Effector CD8-positive, alpha-beta T cell (primary cell): ENCODE measurements around the gene CD86.

ENCODE experiments used
- DNase-seq: peaks from one replicate; lab custom pipeline; 2025; lab: John Stamatoyannopoulos, UW

Gene CD86

DNA sequence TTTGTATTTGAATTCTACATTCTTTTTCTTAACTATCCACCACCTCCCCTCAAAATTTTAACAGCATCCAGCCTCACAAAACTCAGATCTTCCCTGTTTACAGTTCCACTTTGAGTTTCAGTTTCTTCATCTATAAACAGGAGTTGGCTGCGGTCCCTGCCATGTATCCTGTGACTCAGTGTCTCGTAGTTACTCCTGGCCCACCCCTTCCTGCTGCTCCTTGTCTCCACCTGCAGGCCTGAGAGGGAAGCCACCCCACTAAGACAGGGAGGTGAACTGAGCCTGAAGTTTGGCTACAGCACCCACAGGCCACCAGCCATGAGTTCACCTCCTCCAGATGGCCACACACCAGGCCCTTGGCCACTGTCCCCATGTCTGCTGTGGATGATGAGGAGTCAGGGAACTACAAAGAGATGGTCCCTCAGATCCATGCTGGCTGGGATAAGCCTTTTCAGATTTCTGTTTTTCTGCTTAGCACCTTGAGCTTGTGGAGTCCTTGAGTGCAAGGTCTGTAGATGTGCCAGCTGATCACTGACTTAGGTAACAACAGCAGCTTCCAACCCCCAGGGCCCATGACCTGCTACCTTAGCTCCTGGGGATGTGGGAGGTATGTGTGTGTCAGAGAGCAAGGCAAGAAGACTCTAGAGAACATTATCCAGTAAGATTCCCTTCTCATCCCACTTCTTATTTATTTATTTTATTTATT lies 37.5 kb downstream of the CD86 start:
- DNase-seq = no peak

DNA sequence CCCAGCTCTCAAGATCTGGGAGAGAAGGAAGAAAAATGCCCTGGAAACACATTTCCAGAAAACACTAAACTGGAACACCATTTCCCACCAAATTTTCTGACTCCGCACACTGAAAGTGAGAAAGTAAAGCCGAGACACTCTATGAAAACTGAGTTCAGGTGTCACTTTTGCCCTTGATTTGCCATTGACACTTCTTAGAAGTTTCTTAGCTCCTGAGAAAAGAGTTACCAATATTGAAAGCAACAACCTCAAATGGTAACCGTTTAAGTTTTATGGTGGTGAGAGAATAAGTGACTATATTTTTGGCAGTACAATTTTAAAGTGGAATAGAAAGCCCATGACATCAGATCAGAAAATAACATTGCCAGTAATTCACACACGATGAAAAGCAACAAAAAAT lies 39.0 kb downstream of the CD86 start:
- DNase-seq = no peak

DNA sequence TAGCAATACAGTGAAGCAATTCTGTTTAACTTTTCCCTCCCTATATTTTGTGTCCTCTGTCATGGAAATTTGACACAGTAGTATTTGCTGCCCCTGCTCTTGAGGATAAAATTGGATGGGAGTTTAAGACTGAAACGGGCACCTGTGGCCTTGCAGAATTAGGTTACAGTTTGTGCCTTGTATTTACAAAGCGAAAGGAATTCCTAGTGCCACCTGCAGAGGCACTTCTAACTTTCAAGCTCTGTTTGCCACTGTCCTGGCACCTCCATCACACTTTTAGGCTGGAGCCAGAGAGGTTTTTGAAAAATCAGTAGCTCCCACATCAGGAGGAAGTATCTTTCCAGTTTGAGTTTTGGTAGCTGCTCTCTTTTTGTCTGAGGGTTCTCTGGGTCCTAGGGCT lies 39.5 kb downstream of the CD86 start:
- DNase-seq = no peak

DNA sequence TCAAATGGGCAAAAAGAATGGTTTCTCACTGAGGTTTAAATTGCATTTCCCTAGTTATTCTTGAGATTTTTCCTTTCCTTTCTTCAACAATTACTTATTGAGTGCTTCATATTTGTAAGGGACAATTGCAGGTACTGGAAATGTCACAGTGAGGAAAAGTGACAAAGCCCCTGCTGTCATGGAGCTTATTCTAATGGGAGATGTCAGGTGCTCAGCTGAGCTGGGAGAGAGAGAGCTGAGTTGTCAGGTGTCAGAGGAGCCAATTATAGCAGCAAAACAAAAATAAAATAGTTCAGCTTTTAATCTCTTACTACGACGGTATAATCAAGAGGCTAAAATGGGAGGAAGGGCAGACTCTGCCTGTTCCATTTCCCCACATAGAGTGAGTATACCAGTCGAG lies 42.0 kb downstream of the CD86 start:
- no peak for DNase-seq

DNA sequence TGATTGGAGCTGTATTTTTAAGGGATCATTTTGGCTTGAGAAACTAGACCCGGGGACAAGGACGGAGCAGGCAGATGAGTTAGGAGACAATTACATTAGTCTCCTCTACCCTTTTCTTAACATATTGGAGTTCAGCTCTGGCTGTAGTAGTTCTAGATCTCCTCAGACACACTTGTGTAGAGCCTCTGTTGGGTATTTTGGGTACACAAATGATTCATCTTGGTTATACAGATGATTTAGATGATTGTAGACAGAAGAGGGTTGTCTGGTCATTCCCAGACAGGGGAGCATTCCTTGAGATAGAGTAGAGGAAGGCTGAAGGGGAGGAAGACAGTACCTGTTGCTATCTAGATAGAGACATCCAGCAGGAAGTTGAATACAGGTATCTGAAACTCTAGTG lies 43.4 kb downstream of the CD86 start:
- DNase-seq = no peak

DNA sequence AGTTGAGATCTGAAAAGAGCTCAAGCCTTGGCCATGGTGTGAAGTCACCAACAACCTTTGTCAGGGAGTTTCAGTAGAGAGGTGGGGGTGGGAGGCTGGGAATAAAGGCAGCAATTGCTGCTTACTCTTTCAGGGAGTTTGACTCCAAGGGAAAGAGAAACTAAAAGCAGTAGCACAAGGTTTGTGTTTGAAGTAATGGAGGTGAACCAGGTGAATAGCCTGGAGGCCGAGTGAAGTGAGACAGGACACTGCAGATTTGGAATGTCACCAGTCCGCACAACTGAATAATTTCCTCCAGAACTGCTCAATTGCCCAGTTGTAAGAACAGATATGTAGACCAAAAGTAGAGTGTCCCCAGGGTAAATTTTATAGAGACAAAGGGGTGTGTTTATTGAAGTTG lies 44.1 kb downstream of the CD86 start:
- DNase-seq = no peak

DNA sequence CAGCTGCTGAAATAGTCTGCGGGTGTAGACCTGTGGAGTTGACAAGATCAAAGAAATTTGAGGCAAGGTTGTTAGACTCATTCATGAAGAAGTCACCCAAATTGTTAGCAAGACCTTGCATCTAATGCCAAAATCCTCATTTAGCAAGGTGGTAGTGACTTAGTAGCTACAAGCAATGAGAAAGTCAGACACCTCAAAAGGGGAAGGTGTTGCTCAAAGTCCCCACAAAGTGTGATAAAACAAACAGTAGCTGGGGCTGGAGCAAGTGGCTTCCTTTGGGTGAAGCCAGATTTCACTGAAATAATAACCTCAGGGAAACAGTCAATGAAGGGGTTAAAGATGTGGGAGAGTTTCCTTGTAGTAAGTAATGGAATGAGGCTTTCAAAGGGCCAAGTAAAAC lies 44.9 kb downstream of the CD86 start:
- no peak for DNase-seq

DNA sequence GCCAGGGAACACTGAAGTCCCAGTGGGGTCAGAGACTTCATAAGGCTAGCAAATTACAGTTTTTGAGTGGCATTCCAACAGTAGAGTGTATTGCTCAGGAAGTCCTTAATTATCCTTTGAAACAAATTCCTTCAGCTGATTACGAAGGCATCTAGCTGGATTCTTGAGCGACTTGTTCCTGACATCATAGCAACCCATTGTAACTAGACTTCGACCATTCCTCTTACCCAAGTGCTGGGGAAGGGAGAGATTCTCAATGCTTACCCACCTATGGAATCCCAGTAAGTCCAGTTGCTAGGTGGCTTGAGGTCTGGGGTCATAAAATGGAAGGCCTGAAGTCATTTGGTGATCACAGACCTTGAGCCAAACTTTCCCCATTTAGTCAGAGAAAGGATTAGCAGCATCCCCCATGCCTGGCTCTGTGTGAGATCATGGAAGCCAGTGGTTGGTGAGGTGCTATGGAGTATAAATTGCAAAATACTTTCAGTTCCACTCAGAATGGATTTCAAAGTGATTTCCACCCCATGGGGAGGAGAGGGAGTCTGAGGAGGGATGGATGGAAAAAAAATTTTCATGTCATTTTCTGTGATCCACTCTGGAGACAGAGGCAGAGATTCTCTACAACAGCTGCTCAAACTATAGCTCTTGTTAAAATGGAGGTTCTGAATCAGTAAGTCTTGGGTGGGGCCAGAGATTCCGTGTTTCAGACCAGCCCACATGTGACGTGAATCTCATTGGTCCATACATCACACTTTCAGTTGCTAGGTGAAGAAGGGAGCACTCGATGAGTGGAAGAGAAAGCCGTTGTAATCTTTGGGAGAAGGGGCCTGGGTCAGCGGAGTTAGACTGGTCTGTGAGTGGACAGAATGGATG lies 45.7 kb downstream of the CD86 start:
- DNase-seq = no peak

DNA sequence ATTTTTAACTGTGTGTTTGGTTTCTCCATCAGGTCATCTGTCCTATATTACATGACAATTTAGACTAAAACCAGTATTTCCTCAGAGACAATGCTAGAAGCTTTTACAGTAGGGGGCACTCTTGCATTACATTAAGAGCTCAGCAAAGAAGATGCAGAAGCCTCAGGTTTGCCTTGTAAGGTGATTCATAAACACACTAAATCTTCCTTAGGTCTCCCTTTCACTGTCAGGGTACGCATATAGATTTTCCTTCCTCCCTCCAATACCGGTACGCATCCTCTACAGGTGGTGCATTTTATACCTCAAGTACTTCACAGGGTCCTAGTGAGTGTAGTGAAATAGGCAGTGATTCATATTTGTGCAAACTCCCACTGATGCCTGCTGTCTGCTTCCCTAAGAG lies 46.5 kb downstream of the CD86 start:
- DNase-seq = no peak

DNA sequence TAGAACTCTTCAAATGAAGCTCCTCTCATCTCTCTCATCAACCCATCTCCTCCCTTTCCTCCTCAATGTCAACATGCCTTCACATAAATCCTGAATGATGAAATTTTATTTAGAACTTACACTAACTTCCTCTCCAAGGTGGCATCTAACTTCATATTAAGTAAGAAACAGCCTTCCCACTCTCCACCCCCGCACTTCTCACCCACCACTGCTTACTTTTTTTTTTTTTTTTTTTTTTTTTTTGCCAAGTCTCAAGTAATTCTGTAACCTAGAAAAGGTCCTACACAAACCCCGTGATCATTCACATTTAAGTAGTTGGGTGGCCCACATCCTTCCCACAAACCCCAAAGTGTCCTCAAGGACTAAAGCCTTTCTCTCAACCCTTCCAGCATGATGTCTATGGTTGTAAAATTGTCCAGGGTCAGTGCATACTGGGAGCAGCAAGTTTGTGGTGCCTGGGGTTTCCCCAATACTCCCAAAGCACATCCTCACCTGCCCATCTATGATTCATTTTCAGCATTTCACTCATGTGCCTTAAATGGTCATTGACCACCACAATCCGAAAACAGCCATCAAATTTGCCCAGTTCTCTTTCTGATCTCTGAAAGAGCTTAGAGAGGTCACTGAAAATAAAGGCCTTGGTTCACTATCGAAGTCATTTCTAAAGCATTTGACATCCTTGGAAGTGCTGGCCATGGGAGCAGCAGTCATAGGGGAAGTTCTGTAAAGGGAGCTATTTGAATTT lies 47.2 kb downstream of the CD86 start:
- DNase-seq = no peak

DNA sequence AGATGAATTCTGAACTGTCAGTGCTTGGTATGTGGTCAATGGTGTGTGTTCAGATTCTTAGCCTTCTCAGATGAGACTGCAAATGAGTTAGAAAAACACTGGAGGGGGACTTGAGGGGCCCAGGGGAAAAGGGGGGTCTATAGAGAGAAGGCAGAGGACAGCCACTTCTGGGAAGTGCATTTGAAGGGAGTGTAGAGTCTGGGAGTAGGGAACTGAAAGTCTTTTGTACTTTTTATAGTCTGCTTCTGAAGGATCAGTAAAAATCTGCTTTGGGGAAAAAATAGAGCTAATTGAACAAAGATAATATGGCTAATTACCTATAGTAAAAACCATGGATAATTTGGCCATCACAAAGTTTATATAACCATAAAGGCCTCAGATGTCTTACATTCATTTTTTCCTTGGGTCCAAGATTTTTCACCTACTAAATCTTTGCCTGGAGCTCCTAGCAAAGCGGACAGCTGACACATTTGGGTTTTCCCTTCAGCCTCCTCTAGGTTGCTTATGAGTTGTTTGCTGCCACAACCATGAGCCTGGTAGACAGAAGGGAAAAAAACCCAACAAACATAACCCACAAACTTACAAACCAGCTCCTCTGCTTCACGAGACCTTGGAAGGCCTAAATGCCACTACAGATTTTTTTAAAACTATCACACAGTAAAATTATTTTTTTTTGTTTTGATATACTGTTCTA lies 48.8 kb downstream of the CD86 start:
- no peak for DNase-seq

DNA sequence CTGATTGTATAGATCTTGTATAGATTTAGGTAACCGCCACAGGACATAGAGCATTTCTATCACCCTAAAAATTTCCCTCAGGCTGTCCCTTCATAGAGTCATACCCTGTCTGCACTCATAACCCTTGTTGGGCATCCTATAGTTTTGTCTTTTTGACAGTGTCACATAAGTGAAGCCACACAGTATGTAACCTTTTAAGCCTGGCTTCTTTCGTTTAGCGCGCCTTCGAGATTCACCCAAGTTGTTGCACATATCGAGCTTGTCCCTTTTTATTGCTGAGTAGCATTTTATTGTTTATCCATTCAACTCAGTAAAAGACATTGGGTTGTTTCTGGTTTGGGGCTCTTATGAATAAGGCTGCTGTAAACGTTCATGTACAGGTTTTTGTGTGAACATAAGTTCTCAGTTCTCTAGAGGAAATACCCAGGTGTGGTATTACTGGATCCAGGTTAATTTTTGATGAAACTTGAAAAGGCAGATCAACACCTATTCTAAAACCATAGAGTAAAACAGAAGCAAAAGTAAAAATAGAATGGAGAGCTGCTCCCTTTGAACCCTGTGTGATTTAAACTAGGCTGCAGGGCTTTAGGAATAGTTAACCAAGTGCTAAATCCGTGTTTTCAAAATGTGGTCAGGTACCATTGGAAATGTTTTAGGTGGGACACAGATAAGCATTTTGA lies 49.5 kb downstream of the CD86 start:
- DNase-seq = no peak

DNA sequence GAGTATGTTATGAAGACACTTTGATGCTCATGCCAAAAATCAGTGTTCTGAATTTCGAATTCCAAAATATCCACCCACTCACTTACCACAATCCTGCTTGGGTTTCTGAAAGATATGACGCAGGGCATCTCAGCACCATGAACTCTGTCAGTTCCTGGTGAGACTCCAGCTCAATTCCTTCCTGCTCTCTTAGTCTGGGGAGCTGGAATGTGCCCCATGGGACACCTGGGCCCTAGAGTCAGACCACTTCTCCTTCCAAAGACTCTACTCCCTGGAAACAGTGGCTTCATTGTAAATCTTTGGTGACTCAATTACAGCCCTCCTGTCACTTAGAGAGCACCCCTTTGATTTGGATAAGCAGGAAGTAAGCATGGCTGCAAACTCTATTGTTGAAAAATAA lies 50.5 kb downstream of the CD86 start:
- no peak for DNase-seq

DNA sequence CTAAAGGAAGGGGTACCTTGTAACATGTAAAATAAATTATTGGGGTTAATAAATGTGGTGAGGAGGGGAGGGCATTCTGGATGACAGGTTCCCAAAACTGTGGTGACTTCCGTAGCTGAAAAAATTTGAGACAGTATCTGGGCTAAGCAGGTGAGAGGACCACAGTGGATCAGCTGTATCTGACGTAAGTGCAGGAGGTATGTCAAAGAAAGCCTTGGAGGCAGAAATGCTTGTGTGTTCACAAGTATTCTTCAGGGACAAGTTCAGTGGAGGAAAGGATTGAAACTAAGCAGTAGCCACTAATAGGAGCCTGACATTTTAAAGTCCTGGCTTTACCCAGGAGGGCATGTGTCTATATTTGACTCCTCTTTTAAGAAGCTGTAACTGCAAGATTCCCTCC lies 52.0 kb downstream of the CD86 start:
- no peak for DNase-seq

DNA sequence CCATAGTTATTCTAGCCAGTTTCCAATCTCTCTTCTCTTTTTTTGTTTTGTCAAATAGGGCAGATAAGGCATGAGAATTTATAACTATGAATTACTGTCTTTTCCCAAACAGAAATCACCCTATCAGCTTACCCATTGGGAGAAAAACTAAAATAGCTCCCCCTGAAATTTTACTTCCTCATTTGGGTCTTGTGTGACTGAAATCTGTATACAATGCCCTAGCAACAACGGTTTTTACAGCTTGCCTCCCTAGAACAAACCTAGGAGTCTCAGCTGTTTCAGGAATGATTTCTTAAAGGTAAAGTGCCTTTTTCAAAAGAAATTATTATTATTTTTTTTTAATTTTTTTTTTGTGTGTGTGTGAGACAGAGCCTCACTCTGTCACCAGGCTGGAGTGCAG lies 56.8 kb downstream of the CD86 start:
- DNase-seq = no peak

DNA sequence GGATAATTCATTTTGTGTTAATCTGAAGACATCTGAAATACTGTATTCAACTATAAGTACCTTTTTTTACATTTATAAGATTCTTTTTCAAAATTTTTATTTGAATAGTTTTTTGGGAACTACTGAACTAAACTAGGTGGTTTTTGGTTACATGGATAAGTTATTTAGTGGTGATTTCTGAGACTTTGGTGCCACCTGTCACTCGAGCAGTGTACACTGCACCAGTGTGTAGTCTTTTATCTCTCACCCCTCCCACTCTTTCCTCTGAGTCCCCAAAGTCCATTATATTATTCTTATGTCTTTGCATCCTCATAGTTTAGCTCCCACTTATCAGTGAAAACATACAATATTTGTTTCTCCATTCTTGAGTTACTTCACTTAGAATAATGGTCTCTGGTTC lies 57.6 kb downstream of the CD86 start:
- DNase-seq = no peak

DNA sequence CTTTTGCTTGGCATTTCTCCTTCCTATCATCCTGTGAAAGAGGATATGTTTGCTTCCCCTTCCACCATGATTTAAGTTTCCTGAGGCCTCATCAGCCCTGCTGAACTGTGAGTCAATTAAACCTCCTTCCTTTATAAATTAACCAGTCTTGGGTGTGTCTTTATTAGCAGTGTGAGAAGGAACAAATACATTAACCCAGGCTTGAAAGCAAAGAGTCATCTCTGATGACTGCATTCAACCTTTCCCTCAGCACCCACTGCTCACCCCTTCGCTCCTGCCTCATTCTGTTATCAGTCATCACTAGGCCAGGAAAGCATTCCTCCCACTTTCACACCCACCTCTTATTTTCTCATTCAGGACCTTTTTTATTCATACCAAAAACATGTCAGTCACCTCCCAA lies 68.7 kb downstream of the CD86 start:
- DNase-seq = no peak

DNA sequence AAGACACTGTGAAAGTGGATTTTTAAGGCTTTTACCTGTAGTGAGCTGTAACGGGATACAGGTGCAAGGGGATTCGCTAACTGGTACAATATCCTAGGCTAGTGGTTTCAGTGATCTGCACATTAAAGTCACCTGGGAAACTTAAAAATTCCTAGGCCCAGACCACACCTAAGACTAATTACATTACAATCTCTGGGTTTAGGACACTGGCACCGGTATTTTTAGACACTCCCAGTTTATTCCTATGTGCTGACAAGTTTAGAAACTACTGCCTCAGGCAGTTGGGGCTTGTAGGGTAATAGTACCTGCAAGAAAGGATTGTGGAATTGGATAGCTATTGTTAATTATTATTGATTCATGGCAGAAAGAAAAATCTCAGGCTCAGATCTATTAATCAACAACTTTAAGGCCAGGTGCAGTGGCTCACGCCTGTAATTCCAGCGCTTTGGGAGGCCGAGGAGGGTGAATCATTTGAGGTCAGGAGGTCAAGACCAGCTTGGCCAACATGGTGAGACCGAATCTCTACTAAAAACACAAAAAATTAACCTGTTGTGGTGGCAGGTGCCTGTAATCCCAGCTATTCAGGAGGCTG lies 77.9 kb downstream of the CD86 start:
- DNase-seq = no peak

DNA sequence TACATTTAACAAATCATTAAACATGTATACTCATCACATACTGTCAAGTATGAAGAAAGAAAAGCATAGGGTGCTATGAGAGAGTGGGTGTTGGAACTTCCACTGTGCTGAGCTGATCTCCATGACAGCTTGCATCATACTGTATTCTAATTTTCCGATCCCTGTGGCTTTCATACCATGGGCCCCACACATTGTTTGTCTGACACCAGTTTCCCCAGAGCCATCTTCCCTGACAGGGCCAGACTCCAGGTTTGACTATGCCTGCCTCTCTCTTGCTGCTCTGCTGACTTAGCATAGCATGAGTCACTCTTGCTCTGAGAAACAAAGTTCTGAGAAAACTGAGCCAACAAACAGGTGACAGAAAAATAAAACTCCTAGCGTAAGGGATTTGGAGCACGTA lies 91.3 kb downstream of the CD86 start:
- DNase-seq = no peak

DNA sequence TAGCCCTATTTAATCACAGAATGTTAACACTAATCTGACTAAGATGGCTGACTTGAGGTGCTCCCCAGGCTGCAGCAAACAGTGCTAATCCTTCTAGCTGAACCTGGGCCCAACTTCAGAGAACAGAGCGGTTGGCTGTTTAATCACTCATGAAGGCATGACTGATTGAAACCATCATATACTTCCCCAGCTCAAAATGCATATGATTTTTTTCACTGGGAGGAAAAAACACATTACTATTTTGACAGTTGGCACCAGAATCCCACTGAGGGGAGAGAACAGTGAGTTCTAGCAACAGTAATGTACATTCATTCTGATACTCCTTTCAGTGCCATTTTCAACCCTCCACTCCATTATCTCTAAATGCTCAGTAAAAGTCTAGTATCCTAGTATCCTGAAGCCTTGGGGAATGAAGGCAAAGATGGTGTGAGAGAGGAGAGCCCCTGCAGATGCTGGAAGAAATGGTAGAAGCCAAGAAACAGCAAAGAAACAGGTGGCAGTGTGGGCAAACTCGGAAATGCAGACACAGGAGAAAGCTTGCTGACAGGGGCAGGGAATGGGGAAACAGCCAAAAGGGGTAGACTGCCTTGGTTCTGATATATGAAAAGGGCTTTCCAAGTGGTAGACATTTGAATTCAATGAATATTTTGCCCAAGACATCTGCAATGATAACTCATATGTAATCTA lies 93.9 kb downstream of the CD86 start:
- DNase-seq = no peak

DNA sequence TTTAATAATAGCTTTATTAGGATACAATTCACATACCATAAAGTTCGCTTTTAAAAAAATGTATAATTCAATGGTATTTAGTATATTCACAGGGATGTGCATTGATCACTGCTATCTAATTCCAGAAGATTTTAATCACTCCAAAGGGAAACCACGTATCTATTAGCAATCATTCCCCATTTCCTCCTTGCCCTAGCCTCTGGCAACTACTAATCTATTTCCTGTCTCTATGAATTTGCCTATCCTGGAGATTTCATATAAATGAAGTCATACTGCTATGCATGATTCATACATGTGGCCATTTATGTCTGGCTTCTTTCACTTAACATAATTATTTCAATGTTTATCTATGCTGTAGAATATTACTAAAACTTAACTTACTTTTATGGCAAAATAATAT lies 96.3 kb downstream of the CD86 start:
- no peak for DNase-seq
